ENCODE measurements around the gene LAMA3. TPM values are rescaled to one million over a fixed set of nuclear protein-coding genes. Genes with fewer than 3 reads are reported as not detected.

LAMA3 gene
- total and polyA plus RNA-seq, 2 of the 13 experiments (the other 11 are each of a cell fraction or from before 2014, with no cell fraction given): 0.45 to 2.2 TPM

DNA sequence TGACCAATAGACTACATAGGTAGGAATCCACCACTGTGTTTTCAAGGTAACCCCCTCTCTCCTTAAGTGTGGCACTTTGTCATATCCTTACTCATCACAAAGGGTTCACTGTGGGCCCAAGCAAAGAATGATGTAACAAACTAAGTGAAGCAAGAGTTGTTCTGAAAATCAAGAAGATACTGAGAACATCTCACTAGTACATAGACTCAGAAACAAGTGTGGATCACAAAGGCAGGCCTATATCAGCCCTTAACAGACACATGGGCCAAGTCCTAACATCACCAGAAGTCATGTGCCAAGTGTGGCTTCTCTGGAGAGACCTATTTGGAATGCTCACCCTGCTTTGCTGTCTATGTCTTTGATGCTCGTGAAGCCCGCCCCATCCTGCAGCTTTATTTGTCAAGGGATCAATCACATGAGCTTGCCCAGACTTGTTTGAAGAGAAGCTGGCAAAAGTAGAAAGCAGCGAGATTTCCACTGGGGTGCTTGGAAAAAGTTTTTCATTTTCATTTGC lies 194.1 kb downstream of the LAMA3 start (continued):
- TF ChIP-seq, protein P1, sequence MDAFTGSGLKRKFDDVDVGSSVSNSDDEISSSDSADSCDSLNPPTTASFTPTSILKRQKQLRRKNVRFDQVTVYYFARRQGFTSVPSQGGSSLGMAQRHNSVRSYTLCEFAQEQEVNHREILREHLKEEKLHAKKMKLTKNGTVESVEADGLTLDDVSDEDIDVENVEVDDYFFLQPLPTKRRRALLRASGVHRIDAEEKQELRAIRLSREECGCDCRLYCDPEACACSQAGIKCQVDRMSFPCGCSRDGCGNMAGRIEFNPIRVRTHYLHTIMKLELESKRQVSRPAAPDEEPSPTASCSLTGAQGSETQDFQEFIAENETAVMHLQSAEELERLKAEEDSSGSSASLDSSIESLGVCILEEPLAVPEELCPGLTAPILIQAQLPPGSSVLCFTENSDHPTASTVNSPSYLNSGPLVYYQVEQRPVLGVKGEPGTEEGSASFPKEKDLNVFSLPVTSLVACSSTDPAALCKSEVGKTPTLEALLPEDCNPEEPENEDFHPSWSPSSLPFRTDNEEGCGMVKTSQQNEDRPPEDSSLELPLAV (CRISPR knock-in tag; conservative IDR thresholded peaks at IDR 0.05; ENCODE audit: low read depth): no peak
- TF ChIP-seq, protein P2, sequence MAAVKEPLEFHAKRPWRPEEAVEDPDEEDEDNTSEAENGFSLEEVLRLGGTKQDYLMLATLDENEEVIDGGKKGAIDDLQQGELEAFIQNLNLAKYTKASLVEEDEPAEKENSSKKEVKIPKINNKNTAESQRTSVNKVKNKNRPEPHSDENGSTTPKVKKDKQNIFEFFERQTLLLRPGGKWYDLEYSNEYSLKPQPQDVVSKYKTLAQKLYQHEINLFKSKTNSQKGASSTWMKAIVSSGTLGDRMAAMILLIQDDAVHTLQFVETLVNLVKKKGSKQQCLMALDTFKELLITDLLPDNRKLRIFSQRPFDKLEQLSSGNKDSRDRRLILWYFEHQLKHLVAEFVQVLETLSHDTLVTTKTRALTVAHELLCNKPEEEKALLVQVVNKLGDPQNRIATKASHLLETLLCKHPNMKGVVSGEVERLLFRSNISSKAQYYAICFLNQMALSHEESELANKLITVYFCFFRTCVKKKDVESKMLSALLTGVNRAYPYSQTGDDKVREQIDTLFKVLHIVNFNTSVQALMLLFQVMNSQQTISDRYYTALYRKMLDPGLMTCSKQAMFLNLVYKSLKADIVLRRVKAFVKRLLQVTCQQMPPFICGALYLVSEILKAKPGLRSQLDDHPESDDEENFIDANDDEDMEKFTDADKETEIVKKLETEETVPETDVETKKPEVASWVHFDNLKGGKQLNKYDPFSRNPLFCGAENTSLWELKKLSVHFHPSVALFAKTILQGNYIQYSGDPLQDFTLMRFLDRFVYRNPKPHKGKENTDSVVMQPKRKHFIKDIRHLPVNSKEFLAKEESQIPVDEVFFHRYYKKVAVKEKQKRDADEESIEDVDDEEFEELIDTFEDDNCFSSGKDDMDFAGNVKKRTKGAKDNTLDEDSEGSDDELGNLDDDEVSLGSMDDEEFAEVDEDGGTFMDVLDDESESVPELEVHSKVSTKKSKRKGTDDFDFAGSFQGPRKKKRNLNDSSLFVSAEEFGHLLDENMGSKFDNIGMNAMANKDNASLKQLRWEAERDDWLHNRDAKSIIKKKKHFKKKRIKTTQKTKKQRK (IDR thresholded peaks at IDR 0.05; ENCODE audit: low read length): no peak
- TF ChIP-seq ZEB1 (IDR thresholded peaks at IDR 0.05; ENCODE audit: insufficient replicate concordance, low read depth) (no peak), ZNF20 (CRISPR knock-in tag; IDR thresholded peaks at IDR 0.05) (no peak), ZNF781 (CRISPR knock-in tag; IDR thresholded peaks at IDR 0.05; ENCODE audit: borderline replicate concordance, not compliant biosample characterization) (no peak), EZH2 (conservative IDR thresholded peaks at IDR 0.05; ENCODE audit: low read depth, low read length) (no peak), SYNCRIP (IDR thresholded peaks at IDR 0.05; ENCODE audit: insufficient read depth, low read depth, low read length) (no peak), ZNF230 (CRISPR knock-in tag; IDR thresholded peaks at IDR 0.05) (no peak), ZNF83 (CRISPR knock-in tag; IDR thresholded peaks at IDR 0.05; ENCODE audit: borderline replicate concordance) (no peak), ZNF484 (CRISPR knock-in tag; IDR thresholded peaks at IDR 0.05; ENCODE audit: borderline replicate concordance, low read depth) (no peak), KDM5A (IDR thresholded peaks at IDR 0.05; ENCODE audit: borderline replicate concordance, low read length) (no peak), ZNF746 (CRISPR knock-in tag; IDR thresholded peaks at IDR 0.05) (peak; percentile 24; the same call in 1 of the 2 replicates), BRCA1 (CRISPR knock-in tag; IDR thresholded peaks at IDR 0.05) (no peak), MTA3 (CRISPR knock-in tag; IDR thresholded peaks at IDR 0.05) (no peak), ZSCAN30 (CRISPR knock-in tag; IDR thresholded peaks at IDR 0.05) (no peak), SRSF1 (optimal IDR thresholded peaks at IDR 0.05; ENCODE audit: low read depth, low read length) (no peak)
- TF ChIP-seq, protein P3, sequence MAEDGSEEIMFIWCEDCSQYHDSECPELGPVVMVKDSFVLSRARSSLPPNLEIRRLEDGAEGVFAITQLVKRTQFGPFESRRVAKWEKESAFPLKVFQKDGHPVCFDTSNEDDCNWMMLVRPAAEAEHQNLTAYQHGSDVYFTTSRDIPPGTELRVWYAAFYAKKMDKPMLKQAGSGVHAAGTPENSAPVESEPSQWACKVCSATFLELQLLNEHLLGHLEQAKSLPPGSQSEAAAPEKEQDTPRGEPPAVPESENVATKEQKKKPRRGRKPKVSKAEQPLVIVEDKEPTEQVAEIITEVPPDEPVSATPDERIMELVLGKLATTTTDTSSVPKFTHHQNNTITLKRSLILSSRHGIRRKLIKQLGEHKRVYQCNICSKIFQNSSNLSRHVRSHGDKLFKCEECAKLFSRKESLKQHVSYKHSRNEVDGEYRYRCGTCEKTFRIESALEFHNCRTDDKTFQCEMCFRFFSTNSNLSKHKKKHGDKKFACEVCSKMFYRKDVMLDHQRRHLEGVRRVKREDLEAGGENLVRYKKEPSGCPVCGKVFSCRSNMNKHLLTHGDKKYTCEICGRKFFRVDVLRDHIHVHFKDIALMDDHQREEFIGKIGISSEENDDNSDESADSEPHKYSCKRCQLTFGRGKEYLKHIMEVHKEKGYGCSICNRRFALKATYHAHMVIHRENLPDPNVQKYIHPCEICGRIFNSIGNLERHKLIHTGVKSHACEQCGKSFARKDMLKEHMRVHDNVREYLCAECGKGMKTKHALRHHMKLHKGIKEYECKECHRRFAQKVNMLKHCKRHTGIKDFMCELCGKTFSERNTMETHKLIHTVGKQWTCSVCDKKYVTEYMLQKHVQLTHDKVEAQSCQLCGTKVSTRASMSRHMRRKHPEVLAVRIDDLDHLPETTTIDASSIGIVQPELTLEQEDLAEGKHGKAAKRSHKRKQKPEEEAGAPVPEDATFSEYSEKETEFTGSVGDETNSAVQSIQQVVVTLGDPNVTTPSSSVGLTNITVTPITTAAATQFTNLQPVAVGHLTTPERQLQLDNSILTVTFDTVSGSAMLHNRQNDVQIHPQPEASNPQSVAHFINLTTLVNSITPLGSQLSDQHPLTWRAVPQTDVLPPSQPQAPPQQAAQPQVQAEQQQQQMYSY (CRISPR knock-in tag; IDR thresholded peaks at IDR 0.05): no peak
- TF ChIP-seq, protein P4, sequence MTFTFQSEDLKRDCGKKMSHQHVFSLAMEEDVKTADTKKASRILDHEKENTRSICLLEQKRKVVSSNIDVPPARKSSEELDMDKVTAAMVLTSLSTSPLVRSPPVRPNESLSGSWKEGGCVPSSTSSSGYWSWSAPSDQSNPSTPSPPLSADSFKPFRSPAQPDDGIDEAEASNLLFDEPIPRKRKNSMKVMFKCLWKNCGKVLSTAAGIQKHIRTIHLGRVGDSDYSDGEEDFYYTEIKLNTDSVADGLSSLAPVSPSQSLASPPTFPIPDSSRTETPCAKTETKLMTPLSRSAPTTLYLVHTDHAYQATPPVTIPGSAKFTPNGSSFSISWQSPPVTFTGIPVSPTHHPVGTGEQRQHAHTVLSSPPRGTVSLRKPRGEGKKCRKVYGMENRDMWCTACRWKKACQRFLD (CRISPR knock-in tag; IDR thresholded peaks at IDR 0.05; ENCODE audit: borderline replicate concordance): no peak
- TF ChIP-seq, protein P5, sequence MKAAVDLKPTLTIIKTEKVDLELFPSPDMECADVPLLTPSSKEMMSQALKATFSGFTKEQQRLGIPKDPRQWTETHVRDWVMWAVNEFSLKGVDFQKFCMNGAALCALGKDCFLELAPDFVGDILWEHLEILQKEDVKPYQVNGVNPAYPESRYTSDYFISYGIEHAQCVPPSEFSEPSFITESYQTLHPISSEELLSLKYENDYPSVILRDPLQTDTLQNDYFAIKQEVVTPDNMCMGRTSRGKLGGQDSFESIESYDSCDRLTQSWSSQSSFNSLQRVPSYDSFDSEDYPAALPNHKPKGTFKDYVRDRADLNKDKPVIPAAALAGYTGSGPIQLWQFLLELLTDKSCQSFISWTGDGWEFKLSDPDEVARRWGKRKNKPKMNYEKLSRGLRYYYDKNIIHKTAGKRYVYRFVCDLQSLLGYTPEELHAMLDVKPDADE (CRISPR knock-in tag; IDR thresholded peaks at IDR 0.05): no peak
